ENCODE measurements around the gene CACNA1E.

The CACNA1E gene

DNA sequence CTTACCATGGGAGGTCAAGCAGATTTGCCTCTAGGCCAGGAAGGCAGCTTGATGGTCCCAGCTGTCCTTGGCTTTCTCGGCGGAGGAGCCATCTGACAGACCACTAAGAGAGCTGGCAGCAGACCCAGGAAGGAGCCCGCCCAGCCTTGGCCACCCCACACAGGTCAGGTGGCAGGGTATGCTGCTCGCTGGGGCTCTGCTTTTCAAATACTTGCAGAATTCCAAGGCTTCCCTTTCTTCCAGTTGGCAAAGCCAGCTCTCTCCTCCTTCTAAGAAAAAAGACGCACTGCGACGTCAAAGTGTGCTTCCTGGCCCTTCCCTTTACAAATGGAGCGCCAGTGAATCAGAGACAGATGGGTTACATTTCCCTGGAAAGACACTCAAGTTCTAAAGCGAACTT, 229.4 kb downstream of the CACNA1E start:
- Histone ChIP-seq H3K9ac (ENCODE audit: low read depth, low read length, poor library complexity, severe bottlenecking) (no peak overlapping the region), H3K4me1 (ENCODE audit: insufficient read depth, low read length, poor library complexity, severe bottlenecking) (no peaks in the 10 kb centered on the region), H3K9me2 (replicated peaks; ENCODE audit: low read depth, low read length) (no peaks in the 10 kb centered on the region), H2AFZ (ENCODE audit: low read length) (no peak overlapping the region), H3K27me3 (ENCODE audit: insufficient read depth, low read length, poor library complexity, severe bottlenecking) (no peaks in the 10 kb centered on the region), H3K79me2 (ENCODE audit: insufficient read depth, low read length) (no peaks in the 10 kb centered on the region), H3K4me3 (ENCODE audit: low read length, poor library complexity, severe bottlenecking) (no peak overlapping the region), H3K9me3 (ENCODE audit: insufficient read depth, low read depth, low read length) (no peaks in the 10 kb centered on the region), H4K20me1 (ENCODE audit: insufficient read depth, low read length, poor library complexity, severe bottlenecking) (no peaks in the 10 kb centered on the region), H3K4me2 (ENCODE audit: low read depth, low read length, poor library complexity, severe bottlenecking) (no peak overlapping the region), H3F3A (ENCODE audit: low read depth) (no peaks in the 10 kb centered on the region), H3K36me3 (ENCODE audit: insufficient read depth, low read length) (no peaks in the 10 kb centered on the region)
- no peak for TF ChIP-seq EZH2phosphoT487 (IDR thresholded peaks at IDR 0.05; ENCODE audit: borderline replicate concordance)
- TF ChIP-seq, protein P1, sequence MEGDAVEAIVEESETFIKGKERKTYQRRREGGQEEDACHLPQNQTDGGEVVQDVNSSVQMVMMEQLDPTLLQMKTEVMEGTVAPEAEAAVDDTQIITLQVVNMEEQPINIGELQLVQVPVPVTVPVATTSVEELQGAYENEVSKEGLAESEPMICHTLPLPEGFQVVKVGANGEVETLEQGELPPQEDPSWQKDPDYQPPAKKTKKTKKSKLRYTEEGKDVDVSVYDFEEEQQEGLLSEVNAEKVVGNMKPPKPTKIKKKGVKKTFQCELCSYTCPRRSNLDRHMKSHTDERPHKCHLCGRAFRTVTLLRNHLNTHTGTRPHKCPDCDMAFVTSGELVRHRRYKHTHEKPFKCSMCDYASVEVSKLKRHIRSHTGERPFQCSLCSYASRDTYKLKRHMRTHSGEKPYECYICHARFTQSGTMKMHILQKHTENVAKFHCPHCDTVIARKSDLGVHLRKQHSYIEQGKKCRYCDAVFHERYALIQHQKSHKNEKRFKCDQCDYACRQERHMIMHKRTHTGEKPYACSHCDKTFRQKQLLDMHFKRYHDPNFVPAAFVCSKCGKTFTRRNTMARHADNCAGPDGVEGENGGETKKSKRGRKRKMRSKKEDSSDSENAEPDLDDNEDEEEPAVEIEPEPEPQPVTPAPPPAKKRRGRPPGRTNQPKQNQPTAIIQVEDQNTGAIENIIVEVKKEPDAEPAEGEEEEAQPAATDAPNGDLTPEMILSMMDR (conservative IDR thresholded peaks at IDR 0.05; ENCODE audit: low read length) = no peak

DNA sequence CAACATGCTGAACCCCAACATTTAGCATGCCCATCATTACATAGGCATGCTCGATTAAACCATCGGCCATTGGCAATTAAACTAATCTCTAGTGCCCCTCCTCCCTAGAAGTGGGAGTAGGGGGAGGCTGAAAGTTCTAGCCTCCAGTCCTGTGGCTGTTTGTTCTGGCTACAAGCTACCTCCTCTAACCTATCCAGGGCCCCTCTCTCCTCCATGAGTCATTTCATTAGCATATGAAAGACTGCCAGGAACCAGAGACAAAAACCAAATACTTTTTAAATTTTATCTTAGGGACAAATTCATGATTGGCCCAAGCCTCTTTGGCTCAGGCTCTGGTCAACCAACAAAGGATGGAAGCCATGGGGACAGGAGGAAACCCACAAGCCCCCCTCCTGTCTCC, 231.1 kb downstream of the CACNA1E start:
- no peaks in the 10 kb centered on the region for H3K9me2 ChIP-seq (replicated peaks; ENCODE audit: low read depth, low read length)
- no peak for TF ChIP-seq EZH2phosphoT487 (IDR thresholded peaks at IDR 0.05; ENCODE audit: borderline replicate concordance)
- TF ChIP-seq, protein P1 (conservative IDR thresholded peaks at IDR 0.05; ENCODE audit: low read length) = no peak
- H2AFZ ChIP-seq (ENCODE audit: low read length) = no peak overlapping the region
- H3K36me3 ChIP-seq (ENCODE audit: insufficient read depth, low read length) = no peaks in the 10 kb centered on the region
- no peaks in the 10 kb centered on the region for H3K9me3 ChIP-seq (ENCODE audit: insufficient read depth, low read depth, low read length)
- H3K79me2 ChIP-seq (ENCODE audit: insufficient read depth, low read length) = no peaks in the 10 kb centered on the region
- no peak overlapping the region for H3K9ac ChIP-seq (ENCODE audit: low read depth, low read length, poor library complexity, severe bottlenecking)
- no peak overlapping the region for H3K4me2 ChIP-seq (ENCODE audit: low read depth, low read length, poor library complexity, severe bottlenecking)
- H3K4me1 ChIP-seq (ENCODE audit: insufficient read depth, low read length, poor library complexity, severe bottlenecking) = no peaks in the 10 kb centered on the region
- no peaks in the 10 kb centered on the region for H3K27me3 ChIP-seq (ENCODE audit: insufficient read depth, low read length, poor library complexity, severe bottlenecking)
- H3F3A ChIP-seq (ENCODE audit: low read depth) = no peaks in the 10 kb centered on the region
- no peaks in the 10 kb centered on the region for H4K20me1 ChIP-seq (ENCODE audit: insufficient read depth, low read length, poor library complexity, severe bottlenecking)
- H3K4me3 ChIP-seq (ENCODE audit: low read length, poor library complexity, severe bottlenecking) = no peak overlapping the region

DNA sequence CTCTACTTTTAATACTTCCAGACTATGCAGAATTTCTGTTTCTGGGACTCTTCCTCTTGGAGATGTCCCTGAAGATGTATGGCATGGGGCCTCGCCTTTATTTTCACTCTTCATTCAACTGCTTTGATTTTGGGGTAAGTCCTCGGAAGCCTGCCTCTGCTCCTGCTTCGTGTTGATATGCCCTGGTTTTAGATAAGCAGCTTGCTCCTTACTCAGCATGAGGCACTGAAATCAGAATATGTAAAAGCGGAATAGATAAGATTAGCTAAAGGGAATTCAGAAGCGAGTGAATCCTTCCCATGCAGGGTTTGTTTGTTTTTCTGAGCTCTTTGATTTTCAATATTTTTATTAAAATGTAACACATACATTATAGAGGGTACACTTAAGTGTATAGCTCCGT, 234.7 kb downstream of the CACNA1E start:
- H3K9me2 ChIP-seq (replicated peaks; ENCODE audit: low read depth, low read length) = no peaks in the 10 kb centered on the region
- no peaks in the 10 kb centered on the region for H3F3A ChIP-seq (ENCODE audit: low read depth)
- H3K4me3 ChIP-seq (ENCODE audit: low read length, poor library complexity, severe bottlenecking) = no peak overlapping the region
- no peaks in the 10 kb centered on the region for H4K20me1 ChIP-seq (ENCODE audit: insufficient read depth, low read length, poor library complexity, severe bottlenecking)
- no peaks in the 10 kb centered on the region for H3K27me3 ChIP-seq (ENCODE audit: insufficient read depth, low read length, poor library complexity, severe bottlenecking)
- H3K36me3 ChIP-seq (ENCODE audit: insufficient read depth, low read length) = no peaks in the 10 kb centered on the region
- H2AFZ ChIP-seq (ENCODE audit: low read length) = no peak overlapping the region
- H3K9me3 ChIP-seq (ENCODE audit: insufficient read depth, low read depth, low read length) = no peaks in the 10 kb centered on the region
- no peaks in the 10 kb centered on the region for H3K4me1 ChIP-seq (ENCODE audit: insufficient read depth, low read length, poor library complexity, severe bottlenecking)
- TF ChIP-seq, protein P1 (conservative IDR thresholded peaks at IDR 0.05; ENCODE audit: low read length) = no peak
- no peak for TF ChIP-seq EZH2phosphoT487 (IDR thresholded peaks at IDR 0.05; ENCODE audit: borderline replicate concordance)
- no peak overlapping the region for H3K9ac ChIP-seq (ENCODE audit: low read depth, low read length, poor library complexity, severe bottlenecking)
- no peak overlapping the region for H3K4me2 ChIP-seq (ENCODE audit: low read depth, low read length, poor library complexity, severe bottlenecking)
- no peaks in the 10 kb centered on the region for H3K79me2 ChIP-seq (ENCODE audit: insufficient read depth, low read length)

Data from Loucy (cell line).